K562 (cell line): ENCODE results near the gene SMIM3.

Source experiments
- BRD4 ChIP-seq: fragments of 200-600 bp; sonication (generic); IDR thresholded peaks from 2 replicates; pipeline ENCODE4 v1.6.1; 2017; ENCODE audit warnings: inconsistent platforms
- IRF2 ChIP-seq: sonication (generic); formaldehyde crosslinking; IDR thresholded peaks from 2 replicates; pipeline ENCODE4 v1.8.1; 2022; ENCODE audit warnings: mild to moderate bottlenecking, missing genetic modification reagents
- ZFP91 ChIP-seq: sonication (generic); formaldehyde crosslinking; IDR thresholded peaks from 2 replicates; pipeline ENCODE4 v1.8.0; 2022; ENCODE audit warnings: mild to moderate bottlenecking, missing genetic modification reagents
- ZNF121 ChIP-seq: sonication (generic); formaldehyde crosslinking; conservative IDR thresholded peaks from 2 replicates; pipeline ENCODE4 v1.8.0; 2022; ENCODE audit warnings: missing genetic modification reagents
- ZNF551 ChIP-seq: fragments of 250-450 bp; sonication (Bioruptor Pico); IDR thresholded peaks from 2 replicates; pipeline ENCODE4 v1.5.0; 2021; ENCODE audit warnings: mild to moderate bottlenecking, moderate library complexity

GRCh38 chr5:150791536-150791935, 13.0 kb downstream of the SMIM3 start:
- TF ChIP-seq IRF2 (CRISPR knock-in tag) (no peak), BRD4 (no peak), ZNF551 (CRISPR knock-in tag) (no peak), ZNF121 (CRISPR knock-in tag) (no peak), ZFP91 (no peak)
